Loucy (cell line): ENCODE data around the gene MTMR10.

ENCODE experiments used
- H2AFZ ChIP-seq: fragments of 200-600 bp; sonication (generic); 2 replicates; pipeline ENCODE4 v1.6.0; 2016; ENCODE audit warnings: antibody characterized with exemption, mild to moderate bottlenecking, low read length, moderate library complexity
- H3F3A ChIP-seq: fragments of 200-600 bp; 2 replicates; pipeline ENCODE4 v1.6.0; 2016; ENCODE audit warnings: antibody characterized with exemption, low read depth, mild to moderate bottlenecking
- H3K27me3 ChIP-seq: fragments of 200-600 bp; sonication (generic); 2 replicates; pipeline ENCODE4 v1.6.1; 2014; ENCODE audit warnings: low read length, mild to moderate bottlenecking; ENCODE audit not compliant: insufficient read depth, poor library complexity, severe bottlenecking
- H3K36me3 ChIP-seq: fragments of 200-600 bp; sonication (generic); 2 replicates; pipeline ENCODE4 v1.6.1; 2016; ENCODE audit warnings: low read length; ENCODE audit not compliant: insufficient read depth
- H3K4me1 ChIP-seq: fragments of 200-600 bp; sonication (generic); 2 replicates; pipeline ENCODE4 v1.5.1; 2014; ENCODE audit warnings: low read length, mild to moderate bottlenecking; ENCODE audit not compliant: insufficient read depth, poor library complexity, severe bottlenecking
- H3K4me2 ChIP-seq: fragments of 200-600 bp; sonication (generic); 2 replicates; pipeline ENCODE4 v1.6.0; 2014; ENCODE audit warnings: antibody characterized with exemption, low read length, low read depth, mild to moderate bottlenecking; ENCODE audit not compliant: poor library complexity, severe bottlenecking
- H3K4me3 ChIP-seq: fragments of 200-600 bp; sonication (generic); 2 replicates; pipeline ENCODE4 v1.5.1; 2014; ENCODE audit warnings: low read length, mild to moderate bottlenecking, mixed read lengths; ENCODE audit not compliant: poor library complexity, severe bottlenecking
- H3K79me2 ChIP-seq: fragments of 200-600 bp; sonication (generic); 2 replicates; pipeline ENCODE4 v1.6.1; 2014; ENCODE audit warnings: low read length; ENCODE audit not compliant: insufficient read depth
- H3K9ac ChIP-seq: fragments of 200-600 bp; sonication (generic); 2 replicates; pipeline ENCODE4 v1.6.0; 2014; ENCODE audit warnings: mild to moderate bottlenecking, low read depth, low read length, moderate library complexity; ENCODE audit not compliant: poor library complexity, severe bottlenecking
- H3K9me2 ChIP-seq: fragments of 200-600 bp; sonication (generic); replicated peaks from 2 replicates; pipeline ENCODE4 v1.6.1; 2016; ENCODE audit warnings: low read depth, low read length, mixed read lengths
- H3K9me3 ChIP-seq: fragments of 200-600 bp; sonication (generic); 2 replicates; pipeline ENCODE4 v1.6.1; 2014; ENCODE audit warnings: mild to moderate bottlenecking, antibody characterized with exemption, low read length, low read depth; ENCODE audit not compliant: insufficient read depth
- H4K20me1 ChIP-seq: fragments of 200-600 bp; sonication (generic); 2 replicates; pipeline ENCODE4 v1.6.0; 2014; ENCODE audit warnings: antibody characterized with exemption, low read length, mild to moderate bottlenecking; ENCODE audit not compliant: insufficient read depth, poor library complexity, severe bottlenecking
- CTCF ChIP-seq: fragments of 200-600 bp; sonication (generic); conservative IDR thresholded peaks from 2 replicates; pipeline ENCODE4 v1.5.1; 2014; ENCODE audit warnings: mild to moderate bottlenecking, antibody characterized with exemption, low read length
- EZH2phosphoT487 ChIP-seq: fragments of 200-600 bp; IDR thresholded peaks from 2 replicates; pipeline ENCODE4 v1.6.1; 2018; ENCODE audit warnings: antibody characterized with exemption, mild to moderate bottlenecking, moderate library complexity, borderline replicate concordance

The MTMR10 gene

GRCh38 chr15:31037731-31038477, 46.5 kb upstream of the MTMR10 start:
- no peak overlapping the region for H2AFZ ChIP-seq
- TF ChIP-seq CTCF, result no peak
- TF ChIP-seq EZH2phosphoT487, result no peak
- H3K4me2 ChIP-seq, result no peak overlapping the region
- no peaks in the 10 kb centered on the region for H3K79me2 ChIP-seq
- no peak overlapping the region for H3K4me3 ChIP-seq
- no peaks in the 10 kb centered on the region for H3K27me3 ChIP-seq
- no peaks in the 10 kb centered on the region for H3K36me3 ChIP-seq
- no peaks in the 10 kb centered on the region for H3F3A ChIP-seq
- H4K20me1 ChIP-seq, result no peaks in the 10 kb centered on the region
- no peaks in the 10 kb centered on the region for H3K9me3 ChIP-seq
- H3K4me1 ChIP-seq, result no peaks in the 10 kb centered on the region
- H3K9ac ChIP-seq, result no peak overlapping the region
- H3K9me2 ChIP-seq, result no peaks in the 10 kb centered on the region

- no peak overlapping the region for H2AFZ ChIP-seq
- no peaks in the 10 kb centered on the region for H3K27me3 ChIP-seq
- no peak overlapping the region for H3K4me2 ChIP-seq
- no peaks in the 10 kb centered on the region for H3K9me2 ChIP-seq
- H3K9me3 ChIP-seq, result no peaks in the 10 kb centered on the region
- H3K9ac ChIP-seq, result no peak overlapping the region
- no peaks in the 10 kb centered on the region for H3K79me2 ChIP-seq
- no peak overlapping the region for H3K4me3 ChIP-seq
- H3K4me1 ChIP-seq, result peaks cover 4% of the 10 kb centered on the region
- no peaks in the 10 kb centered on the region for H3F3A ChIP-seq
- TF ChIP-seq CTCF (no peak), EZH2phosphoT487 (no peak)
- no peaks in the 10 kb centered on the region for H3K36me3 ChIP-seq
- no peaks in the 10 kb centered on the region for H4K20me1 ChIP-seq
Observed at GRCh38 chr15:31036783-31037182, 45.4 kb upstream of the MTMR10 start.

- no peak overlapping the region for H3K9ac ChIP-seq
- H3K9me3 ChIP-seq, result no peaks in the 10 kb centered on the region
- H3F3A ChIP-seq, result no peaks in the 10 kb centered on the region
- H3K4me1 ChIP-seq, result peaks cover 11% of the 10 kb centered on the region
- H4K20me1 ChIP-seq, result no peaks in the 10 kb centered on the region
- no peaks in the 10 kb centered on the region for H3K9me2 ChIP-seq
- H3K79me2 ChIP-seq, result no peaks in the 10 kb centered on the region
- no peaks in the 10 kb centered on the region for H3K36me3 ChIP-seq
- no peaks in the 10 kb centered on the region for H3K27me3 ChIP-seq
- H2AFZ ChIP-seq, result no peak overlapping the region
- H3K4me2 ChIP-seq, result no peak overlapping the region
- TF ChIP-seq CTCF, result no peak
- TF ChIP-seq EZH2phosphoT487, result no peak
- no peak overlapping the region for H3K4me3 ChIP-seq
Observed at GRCh38 chr15:31035610-31036009, 44.2 kb upstream of the MTMR10 start.
